Coronary artery (tissue), 2 donors: ENCODE data around the gene FLYWCH2.

Source experiments
- DNase-seq: peaks from one replicate; pipeline ENCODE4 v3.0.0-alpha.2; 2017; ENCODE audit warnings: low spot score
- H3K27ac ChIP-seq, 2 donors: fragments of 200-600 bp; sonication (generic); one replicate each; pipeline ENCODE4 v1.5.1; 2016 to 2019
- H3K4me3 ChIP-seq: fragments of 200-600 bp; sonication (generic); 2 replicates; pipeline ENCODE4 v1.5.1; 2016; ENCODE audit warnings: mild to moderate bottlenecking, moderate library complexity
- CTCF ChIP-seq: fragments of 200-600 bp; sonication (generic); IDR thresholded peaks from one replicate; pipeline ENCODE4 v1.5.1; 2019; ENCODE audit warnings: antibody characterized with exemption

Gene FLYWCH2

GRCh38 chr16:2855536-2855935 is 27.5 kb upstream of the FLYWCH2 start:
- TF ChIP-seq CTCF = no peak
- DNase-seq = no peak
- Histone ChIP-seq H3K4me3 (no peak overlapping the region), H3K27ac (no peak overlapping the region)

GRCh38 chr16:2856061-2856670 is 26.8 kb upstream of the FLYWCH2 start:
- no peak overlapping the region for H3K4me3 ChIP-seq
- no peak overlapping the region for H3K27ac ChIP-seq
- no peak for TF ChIP-seq CTCF
- no peak for DNase-seq

- H3K4me3 ChIP-seq = no peak overlapping the region
- TF ChIP-seq CTCF = no peak
- DNase-seq = no peak
- no peak overlapping the region for H3K27ac ChIP-seq
Observed at GRCh38 chr16:2856686-2857450, 26.1 kb upstream of the FLYWCH2 start.

GRCh38 chr16:2857451-2858244 is 25.4 kb upstream of the FLYWCH2 start, which contains the start of gene PRSS22:
Gene PRSS22, minus strand, starts transcription at chr16:2858170. Its CDS starts 66 bp downstream, at chr16:2858104.
- H3K4me3 ChIP-seq = peak within 1 kb of the TSS; percentile 2
- TF ChIP-seq CTCF = no peak
- no peak within 1 kb of the TSS for H3K27ac ChIP-seq
- DNase-seq = no peak

- no peak overlapping the region for H3K27ac ChIP-seq
- no peak for TF ChIP-seq CTCF
- no peak overlapping the region for H3K4me3 ChIP-seq
- no peak for DNase-seq
Observed at GRCh38 chr16:2858245-2859025, 24.6 kb upstream of the FLYWCH2 start.

GRCh38 chr16:2859686-2860265 is 23.2 kb upstream of the FLYWCH2 start:
- H3K27ac ChIP-seq = no peak overlapping the region
- DNase-seq = no peak
- no peak overlapping the region for H3K4me3 ChIP-seq
- no peak for TF ChIP-seq CTCF
